Ishikawa (cell line): ENCODE data around the gene FHIT.

Source experiments
- CEBPB ChIP-seq: IDR thresholded peaks from 2 replicates; pipeline ENCODE4 v1.6.1; 2012
- CREB1 ChIP-seq: IDR thresholded peaks from 2 replicates; pipeline ENCODE4 v1.6.1; 2012; ENCODE audit warnings: low read depth
- EGR1 ChIP-seq: IDR thresholded peaks from 2 replicates; pipeline ENCODE4 v1.6.1; 2012
- EP300 ChIP-seq: IDR thresholded peaks from 2 replicates; pipeline ENCODE4 v1.6.1; 2012; ENCODE audit warnings: borderline replicate concordance
- FOXM1 ChIP-seq: IDR thresholded peaks from 2 replicates; pipeline ENCODE4 v1.6.1; 2012; ENCODE audit warnings: low read depth, borderline replicate concordance
- NFIC ChIP-seq: IDR thresholded peaks from 2 replicates; pipeline ENCODE4 v1.6.1; 2012
- RAD21 ChIP-seq: IDR thresholded peaks from 2 replicates; pipeline ENCODE4 v1.6.1; 2012; ENCODE audit warnings: low read depth
- REST ChIP-seq: IDR thresholded peaks from 2 replicates; pipeline ENCODE4 v1.6.1; 2012; ENCODE audit warnings: low read depth, mild to moderate bottlenecking
- TAF1 ChIP-seq: IDR thresholded peaks from 2 replicates; pipeline ENCODE4 v1.6.1; 2012; ENCODE audit warnings: low read depth, mild to moderate bottlenecking
- TCF12 ChIP-seq: IDR thresholded peaks from 2 replicates; pipeline ENCODE4 v1.6.1; 2012; ENCODE audit warnings: low read depth
- TEAD4 ChIP-seq: IDR thresholded peaks from 2 replicates; pipeline ENCODE4 v1.6.1; 2012
- YY1 ChIP-seq: IDR thresholded peaks from 2 replicates; pipeline ENCODE4 v1.6.1; 2012; ENCODE audit warnings: low read depth
- ZBTB7A ChIP-seq: IDR thresholded peaks from 2 replicates; pipeline ENCODE4 v1.6.1; 2012; ENCODE audit warnings: low read depth
- TF ChIP-seq, protein P1 (sequence below): IDR thresholded peaks from 2 replicates; pipeline ENCODE4 v1.6.1; 2012
- TF ChIP-seq, protein P2 (sequence below): IDR thresholded peaks from 2 replicates; pipeline ENCODE4 v1.6.1; 2012

Gene FHIT

GRCh38 chr3:59777066-59777465 lies 1474.2 kb downstream of the FHIT start:
- TF ChIP-seq TEAD4 (no peak), YY1 (no peak)
- TF ChIP-seq, protein P1, sequence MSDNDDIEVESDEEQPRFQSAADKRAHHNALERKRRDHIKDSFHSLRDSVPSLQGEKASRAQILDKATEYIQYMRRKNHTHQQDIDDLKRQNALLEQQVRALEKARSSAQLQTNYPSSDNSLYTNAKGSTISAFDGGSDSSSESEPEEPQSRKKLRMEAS = no peak

GRCh38 chr3:59775761-59776325 lies 1475.4 kb downstream of the FHIT start:
- TF ChIP-seq RAD21 (no peak), TCF12 (no peak), CEBPB (no peak), CREB1 (no peak), EGR1 (no peak), TAF1 (no peak), TEAD4 (no peak)
- TF ChIP-seq, protein P2, sequence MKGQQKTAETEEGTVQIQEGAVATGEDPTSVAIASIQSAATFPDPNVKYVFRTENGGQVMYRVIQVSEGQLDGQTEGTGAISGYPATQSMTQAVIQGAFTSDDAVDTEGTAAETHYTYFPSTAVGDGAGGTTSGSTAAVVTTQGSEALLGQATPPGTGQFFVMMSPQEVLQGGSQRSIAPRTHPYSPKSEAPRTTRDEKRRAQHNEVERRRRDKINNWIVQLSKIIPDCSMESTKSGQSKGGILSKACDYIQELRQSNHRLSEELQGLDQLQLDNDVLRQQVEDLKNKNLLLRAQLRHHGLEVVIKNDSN = no peak
- TF ChIP-seq, protein P1 = no peak

- TF ChIP-seq ZBTB7A = no peak
- TF ChIP-seq TCF12 = no peak
- no peak for TF ChIP-seq CEBPB
- no peak for TF ChIP-seq FOXM1
- no peak for TF ChIP-seq YY1
- TF ChIP-seq EGR1 = no peak
Observed at GRCh38 chr3:59775106-59775505, 1476.1 kb downstream of the FHIT start.

DNA sequence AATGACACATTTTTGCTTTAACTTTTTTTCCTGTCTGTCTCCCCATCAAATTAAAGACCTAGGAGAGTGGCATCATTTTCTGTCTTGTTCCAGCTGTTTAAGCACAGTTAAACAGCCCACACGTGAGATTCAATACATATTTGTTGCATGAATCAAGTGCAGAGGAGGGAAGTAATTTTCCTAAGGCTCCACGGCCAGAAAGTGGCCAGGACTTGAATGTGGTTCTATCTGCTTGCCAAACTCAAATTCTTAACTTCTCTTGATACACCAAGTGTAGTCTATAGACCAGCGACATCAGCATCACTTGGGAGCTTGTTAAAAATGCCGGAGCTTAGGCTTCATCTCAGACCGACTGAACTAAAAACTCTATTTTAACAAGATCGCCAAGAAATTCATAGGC lies 1476.6 kb downstream of the FHIT start:
- no peak for TF ChIP-seq FOXM1
- TF ChIP-seq, protein P2 = no peak
- TF ChIP-seq RAD21 = no peak
- TF ChIP-seq NFIC = no peak
- no peak for TF ChIP-seq CREB1
- TF ChIP-seq ZBTB7A = no peak
- TF ChIP-seq TCF12 = no peak
- TF ChIP-seq CEBPB = no peak
- TF ChIP-seq REST = no peak
- TF ChIP-seq TAF1 = no peak
- TF ChIP-seq, protein P1 = no peak
- no peak for TF ChIP-seq YY1
- TF ChIP-seq TEAD4 = no peak
- TF ChIP-seq EGR1 = no peak

- TF ChIP-seq NFIC (no peak), TAF1 (no peak), CREB1 (no peak)
- TF ChIP-seq, protein P2 = no peak
Observed at GRCh38 chr3:59774000-59774399, 1477.3 kb downstream of the FHIT start.

GRCh38 chr3:59772416-59773408 lies 1478.5 kb downstream of the FHIT start:
- no peak for TF ChIP-seq YY1
- TF ChIP-seq TEAD4 = no peak

DNA sequence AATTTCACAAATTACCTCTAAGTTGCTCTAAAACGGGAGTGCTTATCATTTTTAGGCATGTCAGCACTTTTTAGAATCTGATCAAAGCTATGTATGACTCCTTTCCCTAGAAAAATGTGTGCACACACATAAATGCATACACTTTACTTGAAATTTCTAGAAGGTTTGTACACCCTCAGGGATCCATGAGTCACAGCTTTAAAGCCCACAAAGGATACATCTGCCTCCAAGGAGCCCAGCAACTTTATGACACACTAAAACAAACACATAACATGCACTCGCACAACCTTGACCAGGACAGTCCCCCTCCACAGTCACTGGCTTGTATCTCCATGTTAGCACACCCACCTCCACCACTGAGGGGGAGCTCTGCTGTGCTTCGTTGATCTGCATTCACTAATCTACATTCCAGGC lies 1479.5 kb downstream of the FHIT start:
- no peak for TF ChIP-seq CEBPB
- no peak for TF ChIP-seq REST
- TF ChIP-seq YY1 = no peak
- no peak for TF ChIP-seq NFIC
- no peak for TF ChIP-seq TCF12
- TF ChIP-seq, protein P2 = no peak
- TF ChIP-seq ZBTB7A = no peak
- no peak for TF ChIP-seq RAD21
- no peak for TF ChIP-seq EGR1
- TF ChIP-seq TAF1 = no peak
- TF ChIP-seq FOXM1 = no peak
- TF ChIP-seq EP300 = no peak
- TF ChIP-seq, protein P1 = no peak
- no peak for TF ChIP-seq TEAD4
- no peak for TF ChIP-seq CREB1
